Measurements from ENCODE around the gene ZNF444. TPM values are rescaled to one million over a fixed set of nuclear protein-coding genes. Genes with fewer than 3 reads are reported as not detected.
"Not testable (repeated sequence)": the region's sequence is repeated elsewhere in the genome, so short reads cannot be mapped to it uniquely, and the experiment has no call there.

The ZNF444 gene
- polyA plus RNA-seq, 1 donor (not counting 4 experiments of a cell fraction or from before 2014, with no cell fraction given) = 9.1 TPM

DNA sequence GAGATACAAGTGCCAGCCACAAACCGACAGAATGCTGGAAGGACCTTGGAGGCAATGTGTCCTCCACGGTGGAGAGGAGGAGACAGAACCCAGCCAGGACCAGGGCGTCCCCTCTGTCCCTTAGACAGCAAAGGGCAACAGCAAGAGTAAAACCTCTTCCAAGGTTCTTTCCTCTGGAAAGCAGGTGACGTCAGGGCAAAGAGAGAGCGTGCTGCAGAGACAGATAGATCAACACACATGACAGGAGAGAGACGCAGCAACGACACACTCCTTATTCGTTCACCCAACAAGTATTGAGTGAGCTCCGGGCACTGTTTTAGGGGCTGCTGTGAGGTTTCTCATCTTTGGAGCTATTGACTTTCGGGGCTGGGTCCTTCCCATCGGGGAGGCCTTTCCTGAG is 33.5 kb downstream of the ZNF444 start:
- Histone ChIP-seq H4K20me1 (ENCODE audit: control insufficient read depth, extremely low read depth, insufficient read depth, low read length) (no peaks in the 10 kb centered on the region), H3K9ac (ENCODE audit: control insufficient read depth, extremely low read depth, insufficient read depth, low read length) (no peak overlapping the region), H3K4me2 (ENCODE audit: control insufficient read depth, extremely low read depth, insufficient read depth, low read depth, low read length) (no peak overlapping the region), H3K79me2 (ENCODE audit: control insufficient read depth, insufficient read depth, low read length) (no peaks in the 10 kb centered on the region), H3K36me3 (ENCODE audit: control insufficient read depth in 2 of 2, extremely low read depth in 1 of 2, insufficient read depth in 2 of 2, low read length in 2 of 2) (no peaks in the 10 kb centered on the region), H3K27ac (ENCODE audit: control insufficient read depth, insufficient read depth, low read length) (no peak overlapping the region), H2AFZ (ENCODE audit: control insufficient read depth, low read length) (no peak overlapping the region), H3K9me3 (ENCODE audit: control insufficient read depth, low read depth, low read length) (no peaks in the 10 kb centered on the region), H3K4me3 (ENCODE audit: control insufficient read depth in 2 of 3, extremely low read depth in 1 of 3, insufficient read depth in 2 of 3, low read depth in 1 of 3, low read length in 3 of 3) (no peak overlapping the region), H3K9me1 (ENCODE audit: control insufficient read depth, extremely low read depth, insufficient read depth, low read length) (no peaks in the 10 kb centered on the region), H3K27me3 (ENCODE audit: control insufficient read depth, extremely low read depth, insufficient read depth, low read length) (peaks cover 7% of the 10 kb centered on the region), H3K4me1 (ENCODE audit: control insufficient read depth, extremely low read depth, insufficient read depth, low read length) (peaks cover 3% of the 10 kb centered on the region)
- no peak for TF ChIP-seq EZH2 (IDR thresholded peaks at IDR 0.05; ENCODE audit: low read length)
- TF ChIP-seq, protein P1, sequence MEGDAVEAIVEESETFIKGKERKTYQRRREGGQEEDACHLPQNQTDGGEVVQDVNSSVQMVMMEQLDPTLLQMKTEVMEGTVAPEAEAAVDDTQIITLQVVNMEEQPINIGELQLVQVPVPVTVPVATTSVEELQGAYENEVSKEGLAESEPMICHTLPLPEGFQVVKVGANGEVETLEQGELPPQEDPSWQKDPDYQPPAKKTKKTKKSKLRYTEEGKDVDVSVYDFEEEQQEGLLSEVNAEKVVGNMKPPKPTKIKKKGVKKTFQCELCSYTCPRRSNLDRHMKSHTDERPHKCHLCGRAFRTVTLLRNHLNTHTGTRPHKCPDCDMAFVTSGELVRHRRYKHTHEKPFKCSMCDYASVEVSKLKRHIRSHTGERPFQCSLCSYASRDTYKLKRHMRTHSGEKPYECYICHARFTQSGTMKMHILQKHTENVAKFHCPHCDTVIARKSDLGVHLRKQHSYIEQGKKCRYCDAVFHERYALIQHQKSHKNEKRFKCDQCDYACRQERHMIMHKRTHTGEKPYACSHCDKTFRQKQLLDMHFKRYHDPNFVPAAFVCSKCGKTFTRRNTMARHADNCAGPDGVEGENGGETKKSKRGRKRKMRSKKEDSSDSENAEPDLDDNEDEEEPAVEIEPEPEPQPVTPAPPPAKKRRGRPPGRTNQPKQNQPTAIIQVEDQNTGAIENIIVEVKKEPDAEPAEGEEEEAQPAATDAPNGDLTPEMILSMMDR (optimal IDR thresholded peaks at IDR 0.05 in 1 of 3, IDR thresholded peaks at IDR 0.05 in 1 of 3, conservative IDR thresholded peaks at IDR 0.05 in 1 of 3; ENCODE audit: extremely low read depth in 1 of 3, insufficient read depth in 2 of 3, low read length in 3 of 3) = no peak
- DNase-seq (ENCODE audit: low read depth, low spot score) = no peak
- FAIRE-seq = no peak
- dilution Hi-C loops (cut with MboI; ENCODE audit: extremely low pct_ligation_motif_present, low sequenced_read_pairs) = no loop called here

DNA sequence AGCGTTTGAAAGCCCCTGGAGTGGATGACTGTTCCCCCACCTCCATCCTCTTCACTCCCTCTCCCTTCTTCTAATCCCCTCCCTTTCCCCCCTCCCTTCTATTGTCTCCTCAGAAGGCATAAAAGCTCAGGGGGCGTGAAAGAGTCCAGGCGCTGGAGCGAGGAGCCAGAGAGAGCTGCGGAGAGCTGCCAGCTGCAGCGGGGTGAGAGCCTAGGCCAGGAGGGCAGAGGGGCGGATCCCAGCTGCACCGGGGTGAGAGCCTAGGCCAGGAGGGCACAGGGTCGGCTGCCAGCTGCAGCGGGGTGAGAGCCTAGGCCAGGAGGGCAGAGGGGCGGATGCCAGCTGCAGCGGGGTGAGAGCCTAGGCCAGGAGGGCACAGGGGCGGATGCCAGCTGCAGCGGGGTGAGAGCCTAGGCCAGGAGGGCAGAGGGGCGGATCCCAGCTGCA is 34.8 kb downstream of the ZNF444 start, which contains the start of gene GALP:
TSS of gene GALP (plus strand) at position 148 of the 447 bp plus-strand sequence. CDS start 1,101 bp downstream, outside the sequence.
- FAIRE-seq; H3K27me3 ChIP-seq (ENCODE audit: control insufficient read depth, extremely low read depth, insufficient read depth, low read length); dilution Hi-C loops (cut with MboI; ENCODE audit: extremely low pct_ligation_motif_present, low sequenced_read_pairs); H3K4me3 ChIP-seq (ENCODE audit: control insufficient read depth in 2 of 3, extremely low read depth in 1 of 3, insufficient read depth in 2 of 3, low read depth in 1 of 3, low read length in 3 of 3); H4K20me1 ChIP-seq (ENCODE audit: control insufficient read depth, extremely low read depth, insufficient read depth, low read length); H3K4me1 ChIP-seq (ENCODE audit: control insufficient read depth, extremely low read depth, insufficient read depth, low read length); H3K27ac ChIP-seq (ENCODE audit: control insufficient read depth, insufficient read depth, low read length); H3K4me2 ChIP-seq (ENCODE audit: control insufficient read depth, extremely low read depth, insufficient read depth, low read depth, low read length); H3K9me1 ChIP-seq (ENCODE audit: control insufficient read depth, extremely low read depth, insufficient read depth, low read length); H2AFZ ChIP-seq (ENCODE audit: control insufficient read depth, low read length); H3K36me3 ChIP-seq (ENCODE audit: control insufficient read depth in 2 of 2, extremely low read depth in 1 of 2, insufficient read depth in 2 of 2, low read length in 2 of 2); H3K9ac ChIP-seq (ENCODE audit: control insufficient read depth, extremely low read depth, insufficient read depth, low read length); H3K9me3 ChIP-seq (ENCODE audit: control insufficient read depth, low read depth, low read length); DNase-seq (ENCODE audit: low read depth, low spot score); H3K79me2 ChIP-seq (ENCODE audit: control insufficient read depth, insufficient read depth, low read length): not testable (repeated sequence)

DNA sequence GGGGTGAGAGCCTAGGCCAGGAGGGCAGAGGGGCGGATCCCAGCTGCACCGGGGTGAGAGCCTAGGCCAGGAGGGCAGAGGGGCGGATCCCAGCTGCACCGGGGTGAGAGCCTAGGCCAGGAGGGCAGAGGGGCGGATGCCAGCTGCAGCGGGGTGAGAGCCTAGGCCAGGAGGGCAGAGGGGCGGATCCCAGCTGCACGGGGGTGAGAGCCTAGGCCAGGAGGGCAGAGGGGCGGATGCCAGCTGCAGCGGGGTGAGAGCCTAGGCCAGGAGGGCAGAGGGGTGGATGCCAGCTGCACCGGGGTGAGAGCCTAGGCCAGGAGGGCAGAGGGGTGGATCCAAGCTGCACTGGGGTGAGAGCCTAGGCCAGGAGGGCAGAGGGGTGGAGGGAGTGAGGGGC is 35.2 kb downstream of the ZNF444 start:
- H3K4me1 ChIP-seq (ENCODE audit: control insufficient read depth, extremely low read depth, insufficient read depth, low read length); H3K9ac ChIP-seq (ENCODE audit: control insufficient read depth, extremely low read depth, insufficient read depth, low read length); dilution Hi-C loops (cut with MboI; ENCODE audit: extremely low pct_ligation_motif_present, low sequenced_read_pairs); DNase-seq (ENCODE audit: low read depth, low spot score); H3K4me3 ChIP-seq (ENCODE audit: control insufficient read depth in 2 of 3, extremely low read depth in 1 of 3, insufficient read depth in 2 of 3, low read depth in 1 of 3, low read length in 3 of 3); H3K4me2 ChIP-seq (ENCODE audit: control insufficient read depth, extremely low read depth, insufficient read depth, low read depth, low read length); H3K9me1 ChIP-seq (ENCODE audit: control insufficient read depth, extremely low read depth, insufficient read depth, low read length); H2AFZ ChIP-seq (ENCODE audit: control insufficient read depth, low read length); H4K20me1 ChIP-seq (ENCODE audit: control insufficient read depth, extremely low read depth, insufficient read depth, low read length); FAIRE-seq; H3K36me3 ChIP-seq (ENCODE audit: control insufficient read depth in 2 of 2, extremely low read depth in 1 of 2, insufficient read depth in 2 of 2, low read length in 2 of 2); H3K9me3 ChIP-seq (ENCODE audit: control insufficient read depth, low read depth, low read length); H3K27me3 ChIP-seq (ENCODE audit: control insufficient read depth, extremely low read depth, insufficient read depth, low read length); H3K27ac ChIP-seq (ENCODE audit: control insufficient read depth, insufficient read depth, low read length); H3K79me2 ChIP-seq (ENCODE audit: control insufficient read depth, insufficient read depth, low read length): not testable (repeated sequence)

Data from keratinocyte (primary cell).